IMR-90 (cell line): ENCODE measurements around the gene PCYT2. TPM values are rescaled to one million over a fixed set of nuclear protein-coding genes. Genes with fewer than 3 reads are reported as not detected.

ENCODE experiments used
- ATAC-seq: fragments of 200-7000 bp; cut with Tn5 transposase; 2 replicates; pipeline ENCODE4 v1.9.1; 2020; ENCODE audit warnings: low read depth, mild to moderate bottlenecking, moderate library complexity
- BruUV-seq: library from RNA; stranded (reverse); fragments of 400-500 nt; replicated peaks from 2 replicates; lab custom pipeline; 2021; lab: Mats Ljungman, UMichigan
- CTCF ChIA-PET: fragments of 300-600 bp; formaldehyde crosslinking; extraction: SDS; loops from one replicate; lab custom pipeline; 2021; ENCODE audit warnings: antibody characterized with exemption; lab: Yijun Ruan, JAX
- POLR2A ChIA-PET: fragments of 300-600 bp; sonication (Branson Sonifier 250); formaldehyde crosslinking; loops from one replicate; lab custom pipeline; 2022; ENCODE audit warnings: antibody characterized with exemption; ENCODE audit not compliant: unreplicated experiment; lab: Charles Lee
- DNase-seq: peaks from one replicate; pipeline ENCODE4 v3.0.0; 2013
- H2AFZ ChIP-seq: replicated peaks from 2 replicates; pipeline ENCODE3; 2013; ENCODE audit warnings: low read length, mild to moderate bottlenecking; ENCODE audit not compliant: poor library complexity
- H2AK5ac ChIP-seq: 2 replicates; pipeline ENCODE4 v1.6.1; 2013; ENCODE audit warnings: low read depth, low read length, inconsistent platforms
- H2AK9ac ChIP-seq: replicated peaks from 2 replicates; pipeline ENCODE3; 2013; ENCODE audit warnings: mild to moderate bottlenecking, low read depth, low read length, moderate library complexity; ENCODE audit not compliant: poor library complexity
- H2BK120ac ChIP-seq: 2 replicates; pipeline ENCODE4 v1.6.1; 2013; ENCODE audit warnings: low read depth, low read length, inconsistent platforms
- H2BK15ac ChIP-seq: 3 replicates; pipeline ENCODE4 v1.6.1; 2013; ENCODE audit warnings: low read depth, low read length, inconsistent platforms
- H2BK20ac ChIP-seq: 2 replicates; pipeline ENCODE4 v1.6.1; 2013; ENCODE audit warnings: low read depth, mild to moderate bottlenecking, inconsistent platforms, low read length, moderate library complexity
- H2BK5ac ChIP-seq: 2 replicates; pipeline ENCODE4 v1.6.1; 2013; ENCODE audit warnings: mild to moderate bottlenecking, low read depth, low read length, inconsistent platforms; ENCODE audit not compliant: poor library complexity, severe bottlenecking
- H3K14ac ChIP-seq: replicated peaks from 2 replicates; pipeline ENCODE4 v1.6.1; 2013; ENCODE audit warnings: low read depth, low read length, inconsistent platforms
- H3K18ac ChIP-seq: 2 replicates; pipeline ENCODE4 v1.6.1; 2013; ENCODE audit warnings: low read depth, low read length, control low read depth
- H3K23ac ChIP-seq: 2 replicates; pipeline ENCODE4 v1.6.1; 2013; ENCODE audit warnings: low read depth, low read length, inconsistent platforms
- H3K27ac ChIP-seq: 2 replicates; pipeline ENCODE4 v1.5.1; 2013; ENCODE audit warnings: mild to moderate bottlenecking, control low read depth, low read length; ENCODE audit not compliant: insufficient read depth
- H3K27me3 ChIP-seq: 2 replicates; pipeline ENCODE4 v1.6.1; 2013; ENCODE audit warnings: low read length; ENCODE audit not compliant: control insufficient read depth, insufficient read depth
- H3K36me3 ChIP-seq: 2 replicates; pipeline ENCODE4 v1.6.1; 2013; ENCODE audit warnings: low read length, mixed read lengths; ENCODE audit not compliant: control insufficient read depth, insufficient read depth
- H3K4ac ChIP-seq: 2 replicates; pipeline ENCODE4 v1.6.1; 2013; ENCODE audit warnings: low read depth, low read length, inconsistent platforms
- H3K4me1 ChIP-seq: 2 replicates; pipeline ENCODE4 v1.6.1; 2013; ENCODE audit warnings: low read length, mixed read lengths; ENCODE audit not compliant: control insufficient read depth, insufficient read depth
- H3K4me2 ChIP-seq: 2 replicates; pipeline ENCODE4 v1.6.1; 2013; ENCODE audit warnings: low read depth, mild to moderate bottlenecking, control low read depth, low read length, moderate library complexity
- H3K4me3 ChIP-seq: 2 replicates; pipeline ENCODE4 v1.5.1; 2013; ENCODE audit warnings: low read depth, mild to moderate bottlenecking, control low read depth, low read length, moderate library complexity; ENCODE audit not compliant: insufficient read depth
- H3K56ac ChIP-seq: 2 replicates; pipeline ENCODE4 v1.6.1; 2013; ENCODE audit warnings: low read length, inconsistent platforms; ENCODE audit not compliant: insufficient read depth; ENCODE audit errors: extremely low read depth
- H3K79me1 ChIP-seq, 2 experiments: 2 replicates each; pipeline ENCODE4 v1.6.1; 2013; ENCODE audit warnings: low read length in 2 of 2, inconsistent platforms in 1 of 2, low read depth in 1 of 2
- H3K9ac ChIP-seq: 2 replicates; pipeline ENCODE4 v1.6.1; 2013; ENCODE audit warnings: low read depth, low read length, control low read depth
- H3K9me1 ChIP-seq: 2 replicates; pipeline ENCODE4 v1.6.1; 2013; ENCODE audit warnings: low read length, inconsistent platforms; ENCODE audit not compliant: insufficient read depth
- H3K9me3 ChIP-seq: 2 replicates; pipeline ENCODE4 v1.6.1; 2013; ENCODE audit warnings: low read length; ENCODE audit not compliant: control insufficient read depth, insufficient read depth
- H4K20me1 ChIP-seq: 2 replicates; pipeline ENCODE4 v1.6.1; 2013; ENCODE audit warnings: low read length, inconsistent platforms; ENCODE audit not compliant: insufficient read depth
- H4K5ac ChIP-seq: 2 replicates; pipeline ENCODE4 v1.6.1; 2013; ENCODE audit warnings: mild to moderate bottlenecking, low read depth, low read length, control low read depth
- H4K8ac ChIP-seq, 2 experiments: 2 replicates each; pipeline ENCODE4 v1.6.1; 2013; ENCODE audit warnings: low read depth in 2 of 2, low read length in 2 of 2, control low read depth in 1 of 2, inconsistent platforms in 1 of 2
- H4K91ac ChIP-seq: 2 replicates; pipeline ENCODE4 v1.6.1; 2013; ENCODE audit warnings: low read depth, low read length, inconsistent platforms; ENCODE audit not compliant: insufficient read depth
- BHLHE40 ChIP-seq: fragments of 150-350 bp; IDR thresholded peaks from 2 replicates; pipeline ENCODE4 v1.6.1; 2016; ENCODE audit warnings: mild to moderate bottlenecking, low read depth, low read length
- FOS ChIP-seq: fragments of 150-350 bp; IDR thresholded peaks from 2 replicates; pipeline ENCODE4 v1.6.1; 2016; ENCODE audit warnings: low read depth, low read length
- POLR2A ChIP-seq: IDR thresholded peaks from 2 replicates; pipeline ENCODE4 v1.6.1; 2012; ENCODE audit warnings: mild to moderate bottlenecking, low read depth, low read length
- RCOR1 ChIP-seq: IDR thresholded peaks from 2 replicates; pipeline ENCODE4 v1.6.1; 2012; ENCODE audit warnings: mild to moderate bottlenecking, low read length, improper control_type of control experiment; ENCODE audit not compliant: insufficient replicate concordance
- WGBS, 2 experiments: methylation state at CpG; one replicate each; pipeline versions ENCODE4 v1.1.5 to v1.1.7; 2013; ENCODE audit warnings: missing lambda C conversion rate in 2 of 2; ENCODE audit not compliant: insufficient read length in 1 of 2; ENCODE audit errors: extremely low coverage in 2 of 2; 5-methylcytosine and 5-hydroxymethylcytosine counted together
- dilution Hi-C: fragments of 300-500 bp; cut with HindIII; formaldehyde crosslinking; loops from one replicate; pipeline ENCODE4 v1.14.3; 2018; ENCODE audit warnings: low sequenced_read_pairs; ENCODE audit not compliant: unreplicated experiment
- in situ Hi-C: fragments of 300-500 bp; cut with MboI; formaldehyde crosslinking; loops from 3 replicates; pipeline ENCODE4 v1.14.3; 2019; ENCODE audit warnings: low sequenced_read_pairs, inconsistent platforms, mixed read lengths
- intact Hi-C: fragments of 100-400 bp; cut with micrococcal nuclease; formaldehyde crosslinking; loops from 2 replicates; pipeline ENCODE4 v1.10.0; 2022
- polyA plus RNA-seq, 3 experiments: library from polyadenylated mRNA; depleted of rRNA; stranded (reverse); fragments of >200 nt; gene quantifications; 2 replicates each; pipeline ENCODE4 v1.2.3, GENCODE V29; 2012; ENCODE audit warnings: low replicate concordance in 1 of 3
- total RNA-seq: library from RNA; depleted of rRNA; stranded (reverse); fragments of >200 nt; gene quantifications from 2 replicates; pipeline ENCODE4 v1.2.3, GENCODE V29; 2012
- TF ChIP-seq, protein P1 (sequence below): conservative IDR thresholded peaks from 2 replicates; pipeline ENCODE4 v1.5.1; 2012; ENCODE audit warnings: mild to moderate bottlenecking, low read depth, low read length, improper control_type of control experiment

PCYT2 gene
- total and polyA plus RNA-seq, 2 of the 4 experiments (the other 2 are of a cell fraction) = 37.3 to 38.5 TPM

DNA sequence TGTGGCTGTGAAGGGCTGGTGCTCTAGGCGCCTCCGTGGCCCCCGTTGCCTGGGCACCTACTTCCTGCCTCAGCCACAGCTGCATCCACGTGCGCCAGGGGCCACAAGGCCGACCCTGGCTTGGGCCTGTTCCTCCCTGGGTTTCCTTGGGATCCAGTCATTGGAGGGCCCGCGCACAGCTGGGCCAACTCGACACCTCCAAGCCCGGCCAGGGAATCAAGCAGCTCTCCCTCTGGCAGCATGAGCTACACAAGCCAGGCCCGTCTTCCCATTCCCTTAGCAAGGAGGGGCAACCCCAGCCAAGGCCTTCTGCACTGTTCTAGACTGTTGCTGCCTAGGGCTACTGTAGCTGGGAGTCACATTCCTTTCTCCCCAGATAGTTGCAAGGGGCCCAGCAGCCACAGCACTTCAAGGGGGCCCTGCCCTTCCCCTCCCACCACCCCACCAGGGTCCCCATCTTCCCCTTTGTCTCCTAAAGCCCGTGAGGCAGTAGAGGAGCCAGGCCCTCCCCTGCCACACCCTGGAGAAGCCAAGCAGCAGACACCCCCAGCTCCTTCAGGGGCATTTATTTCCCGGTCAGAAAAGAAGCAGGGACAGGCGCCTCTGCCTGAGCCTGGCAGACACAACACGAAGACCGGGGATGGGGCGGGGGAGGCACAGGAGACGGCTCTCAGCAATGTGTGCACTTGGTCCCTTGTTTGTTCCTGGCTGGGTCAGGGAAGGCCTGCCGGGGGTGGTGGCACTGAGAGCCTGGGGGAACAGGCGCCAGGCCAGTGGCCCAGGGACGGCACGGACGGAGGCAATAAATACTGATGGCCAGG, 43.8 kb downstream of the PCYT2 start:
- peak; percentile 52 for DNase-seq
- H2AFZ ChIP-seq = peak overlapping the region; percentile 49
- peak overlapping the region; percentile 98 for H2AK9ac ChIP-seq
- H4K8ac ChIP-seq = peak overlapping the region; percentile 39 to 66; a peak in 2 of 4 replicates
- H3K9me3 ChIP-seq = no peaks in the 10 kb centered on the region
- peaks cover 34% of the 10 kb centered on the region for H3K4me1 ChIP-seq
- no peak overlapping the region for H2BK20ac ChIP-seq
- no peak overlapping the region for H4K91ac ChIP-seq
- H3K9me1 ChIP-seq = peaks cover 11% of the 10 kb centered on the region; the same call in 1 of the 2 replicates
- no peaks in the 10 kb centered on the region for H3K27me3 ChIP-seq
- H4K5ac ChIP-seq = peak overlapping the region; percentile 15
- H2AK5ac ChIP-seq = peak overlapping the region; percentile 43
- no peak overlapping the region for H3K4me3 ChIP-seq
- no TSS peak for BruUV-seq
- no peak overlapping the region for H3K4me2 ChIP-seq
- peak overlapping the region; percentile 50; the same call in 1 of the 2 replicates for H3K14ac ChIP-seq
- no peak overlapping the region for H2BK15ac ChIP-seq
- H3K9ac ChIP-seq = no peak overlapping the region; the same call in 1 of the 2 replicates
- dilution Hi-C loops (no loop called here), in situ Hi-C loops (no loop called here), intact Hi-C loops (no loop called here)
- H2BK5ac ChIP-seq = peak overlapping the region; percentile 95
- H3K56ac ChIP-seq = no peak overlapping the region
- peak overlapping the region; percentile 95 for H3K4ac ChIP-seq
- peak overlapping the region; percentile 81 for H3K27ac ChIP-seq
- H3K18ac ChIP-seq = no peak overlapping the region
- H4K20me1 ChIP-seq = peaks cover 55% of the 10 kb centered on the region
- WGBS, 2 experiments = 68% methylated on average over 18 of the region's 23 CpGs; no CpG with 5 or more reads in 1 of the 2 experiments
- peak; percentile 1 for ATAC-seq
- H2BK120ac ChIP-seq = no peak overlapping the region
- ChIA-PET CTCF (no interaction called here), POLR2A (interaction anchor here (0.9 kb wide), 1 partner anchor 151 kb away, joined by 12 read pairs; no protein-coding TSS in a partner anchor)
- peaks cover 46% of the 10 kb centered on the region for H3K36me3 ChIP-seq
- peak overlapping the region; percentile 59 for H3K23ac ChIP-seq
- TF ChIP-seq RCOR1 = no peak
- TF ChIP-seq BHLHE40 = no peak
- TF ChIP-seq FOS = no peak
- TF ChIP-seq POLR2A = no peak
- TF ChIP-seq, protein P1, sequence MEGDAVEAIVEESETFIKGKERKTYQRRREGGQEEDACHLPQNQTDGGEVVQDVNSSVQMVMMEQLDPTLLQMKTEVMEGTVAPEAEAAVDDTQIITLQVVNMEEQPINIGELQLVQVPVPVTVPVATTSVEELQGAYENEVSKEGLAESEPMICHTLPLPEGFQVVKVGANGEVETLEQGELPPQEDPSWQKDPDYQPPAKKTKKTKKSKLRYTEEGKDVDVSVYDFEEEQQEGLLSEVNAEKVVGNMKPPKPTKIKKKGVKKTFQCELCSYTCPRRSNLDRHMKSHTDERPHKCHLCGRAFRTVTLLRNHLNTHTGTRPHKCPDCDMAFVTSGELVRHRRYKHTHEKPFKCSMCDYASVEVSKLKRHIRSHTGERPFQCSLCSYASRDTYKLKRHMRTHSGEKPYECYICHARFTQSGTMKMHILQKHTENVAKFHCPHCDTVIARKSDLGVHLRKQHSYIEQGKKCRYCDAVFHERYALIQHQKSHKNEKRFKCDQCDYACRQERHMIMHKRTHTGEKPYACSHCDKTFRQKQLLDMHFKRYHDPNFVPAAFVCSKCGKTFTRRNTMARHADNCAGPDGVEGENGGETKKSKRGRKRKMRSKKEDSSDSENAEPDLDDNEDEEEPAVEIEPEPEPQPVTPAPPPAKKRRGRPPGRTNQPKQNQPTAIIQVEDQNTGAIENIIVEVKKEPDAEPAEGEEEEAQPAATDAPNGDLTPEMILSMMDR = no peak
- peaks cover 18 to 82% of the 10 kb centered on the region in 2 experiments; a peak in 3 of 4 replicates for H3K79me1 ChIP-seq
